ENCODE results near the gene CELF1. TPM values are rescaled to one million over a fixed set of nuclear protein-coding genes. Genes with fewer than 3 reads are reported as not detected.

Gene CELF1
- total RNA-seq, 4 donors from 2014 or later: 69.6 to 151 (median 99.3) TPM

DNA sequence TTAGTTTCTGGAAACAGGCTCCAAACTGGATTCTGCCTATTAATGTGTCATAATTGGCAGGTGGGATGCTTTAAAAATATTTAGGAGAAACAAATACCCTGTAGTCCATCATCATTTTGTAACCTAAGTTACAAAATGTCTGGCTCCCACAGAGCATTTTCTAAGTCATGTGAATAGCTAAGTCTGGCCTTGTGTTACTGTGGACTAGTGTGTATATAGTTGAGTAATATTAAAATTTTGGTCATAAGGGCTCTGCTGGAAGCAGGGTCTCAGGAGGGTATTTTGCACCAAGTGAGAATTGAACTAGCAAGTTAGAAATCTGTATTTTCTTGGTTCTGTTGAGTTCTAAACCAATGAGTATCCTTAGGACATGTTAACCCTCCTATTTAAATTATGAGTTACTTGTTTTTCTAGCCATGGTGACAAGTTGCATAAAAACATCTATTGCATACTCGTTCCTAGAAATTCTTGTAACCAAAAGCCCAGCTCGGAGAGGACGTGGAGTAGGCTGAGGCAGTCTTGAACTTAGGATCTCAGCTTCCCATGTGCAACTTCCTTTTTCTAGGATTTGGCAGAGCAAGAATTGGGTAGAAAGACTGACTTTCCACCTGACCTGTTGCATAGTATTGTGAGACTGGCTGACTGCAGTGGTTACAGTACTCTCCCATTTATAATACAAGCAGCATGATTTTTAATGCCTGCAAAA, 17.9 kb upstream of the CELF1 start:
- DNase-seq (ENCODE audit: extremely low spot score): no peak
- Histone ChIP-seq H3K9me3 (no peaks in the 10 kb centered on the region), H3K36me3 (peaks cover 37 to 75% (median 57%) of the 10 kb centered on the region in 4 donors), H3K27me3 (no peaks in the 10 kb centered on the region), H3K4me3 (no peak overlapping the region), H3K4me1 (peaks cover 22 to 35% (median 27%) of the 10 kb centered on the region in 4 donors), H3K27ac (replicated peaks in 1 of 4) (no peak overlapping the region)
- intact Hi-C loops (cut with DNase I): no loop called here
- WGBS: 77% methylated on average over 3 of the region's 3 CpGs
- TF ChIP-seq, protein P1, sequence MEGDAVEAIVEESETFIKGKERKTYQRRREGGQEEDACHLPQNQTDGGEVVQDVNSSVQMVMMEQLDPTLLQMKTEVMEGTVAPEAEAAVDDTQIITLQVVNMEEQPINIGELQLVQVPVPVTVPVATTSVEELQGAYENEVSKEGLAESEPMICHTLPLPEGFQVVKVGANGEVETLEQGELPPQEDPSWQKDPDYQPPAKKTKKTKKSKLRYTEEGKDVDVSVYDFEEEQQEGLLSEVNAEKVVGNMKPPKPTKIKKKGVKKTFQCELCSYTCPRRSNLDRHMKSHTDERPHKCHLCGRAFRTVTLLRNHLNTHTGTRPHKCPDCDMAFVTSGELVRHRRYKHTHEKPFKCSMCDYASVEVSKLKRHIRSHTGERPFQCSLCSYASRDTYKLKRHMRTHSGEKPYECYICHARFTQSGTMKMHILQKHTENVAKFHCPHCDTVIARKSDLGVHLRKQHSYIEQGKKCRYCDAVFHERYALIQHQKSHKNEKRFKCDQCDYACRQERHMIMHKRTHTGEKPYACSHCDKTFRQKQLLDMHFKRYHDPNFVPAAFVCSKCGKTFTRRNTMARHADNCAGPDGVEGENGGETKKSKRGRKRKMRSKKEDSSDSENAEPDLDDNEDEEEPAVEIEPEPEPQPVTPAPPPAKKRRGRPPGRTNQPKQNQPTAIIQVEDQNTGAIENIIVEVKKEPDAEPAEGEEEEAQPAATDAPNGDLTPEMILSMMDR (IDR thresholded peaks at IDR 0.05): no peak
- TF ChIP-seq POLR2AphosphoS5 (IDR thresholded peaks at IDR 0.05) (no peak), EP300 (IDR thresholded peaks at IDR 0.05) (no peak), POLR2A (IDR thresholded peaks at IDR 0.05; ENCODE audit: low read depth) (no peak)

DNA sequence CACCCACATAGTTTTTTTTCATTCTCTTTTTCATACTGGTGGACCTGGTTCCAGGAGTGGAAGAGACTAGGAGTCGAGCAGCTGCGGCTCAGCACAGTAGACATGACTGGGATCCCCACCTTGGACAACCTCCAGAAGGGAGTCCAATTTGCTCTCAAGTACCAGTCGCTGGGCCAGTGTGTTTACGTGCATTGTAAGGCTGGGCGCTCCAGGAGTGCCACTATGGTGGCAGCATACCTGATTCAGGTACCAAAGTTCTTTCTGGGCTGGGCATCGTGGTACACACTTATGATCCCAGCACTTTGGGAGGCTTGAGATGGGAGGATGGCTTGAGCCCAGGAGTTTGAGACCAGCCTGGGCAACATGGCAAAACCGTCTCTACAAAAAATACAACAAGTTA, 16.7 kb upstream of the CELF1 start:
- no peak overlapping the region for H3K4me3 ChIP-seq
- no peaks in the 10 kb centered on the region for H3K27me3 ChIP-seq
- intact Hi-C loops (cut with DNase I): no loop called here
- H3K27ac ChIP-seq (replicated peaks in 1 of 4): no peak overlapping the region
- no peak for DNase-seq (ENCODE audit: extremely low spot score)
- H3K9me3 ChIP-seq: no peaks in the 10 kb centered on the region
- H3K36me3 ChIP-seq: peaks cover 29 to 63% (median 45%) of the 10 kb centered on the region in 4 donors
- H3K4me1 ChIP-seq: peaks cover 28 to 42% (median 33%) of the 10 kb centered on the region in 4 donors
- WGBS: 90% methylated on average over 7 of the region's 7 CpGs
- no peak for TF ChIP-seq POLR2A (IDR thresholded peaks at IDR 0.05; ENCODE audit: low read depth)
- no peak for TF ChIP-seq POLR2AphosphoS5 (IDR thresholded peaks at IDR 0.05)
- TF ChIP-seq, protein P1 (IDR thresholded peaks at IDR 0.05): no peak
- TF ChIP-seq EP300 (IDR thresholded peaks at IDR 0.05): no peak

DNA sequence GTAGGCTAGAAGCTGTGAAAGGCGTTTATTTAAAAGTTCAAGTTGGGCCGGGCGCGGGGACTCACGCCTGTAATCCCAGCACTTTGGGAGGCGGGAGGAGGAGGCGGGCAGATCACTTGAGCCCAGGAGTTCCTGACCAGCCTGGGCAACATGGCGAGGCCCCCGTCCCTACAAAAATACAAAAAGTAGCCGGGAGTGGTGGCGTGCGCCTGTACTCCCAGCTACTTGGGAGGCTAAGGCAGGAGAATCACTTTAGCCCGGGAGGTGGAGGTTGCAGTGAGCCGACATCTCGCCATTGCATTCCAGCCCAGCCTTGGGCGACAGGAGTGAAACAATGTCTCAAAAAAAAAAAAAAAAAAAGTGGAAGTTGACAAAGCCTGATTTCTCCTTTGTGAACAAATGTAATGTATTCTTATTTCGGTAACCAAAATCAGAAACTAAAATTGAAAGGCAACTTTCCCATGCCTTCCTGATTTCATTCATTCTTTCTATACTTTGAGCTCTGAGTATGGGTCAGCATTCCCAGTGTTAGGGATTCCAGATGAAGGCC, 13.3 kb upstream of the CELF1 start:
- Histone ChIP-seq H3K27ac (replicated peaks in 1 of 4) (peak overlapping the region; percentile 80 to 88 (median 82)), H3K4me1 (peaks cover 11 to 30% (median 27%) of the 10 kb centered on the region in 4 donors), H3K27me3 (no peaks in the 10 kb centered on the region), H3K9me3 (no peaks in the 10 kb centered on the region), H3K4me3 (peak overlapping the region; percentile 74 to 99 (median 89)), H3K36me3 (peaks cover 2 to 29% (median 13%) of the 10 kb centered on the region in 4 donors)
- WGBS: 44% methylated on average over 17 of the region's 17 CpGs
- TF ChIP-seq, protein P1 (IDR thresholded peaks at IDR 0.05): no peak
- no peak for TF ChIP-seq POLR2AphosphoS5 (IDR thresholded peaks at IDR 0.05)
- TF ChIP-seq POLR2A (IDR thresholded peaks at IDR 0.05; ENCODE audit: low read depth): no peak
- no peak for TF ChIP-seq EP300 (IDR thresholded peaks at IDR 0.05)
- no peak for DNase-seq (ENCODE audit: extremely low spot score)
- intact Hi-C loops (cut with DNase I): no loop called here

GRCh38 chr11:47565340-47566148, 12.6 kb upstream of the CELF1 start, which contains the start of gene PTPMT1:
Gene PTPMT1 (plus strand): TSS chr11:47565599. CDS start chr11:47565623, 24 bp downstream.
- peaks cover 0 to 24% (median 10%) of the 10 kb centered on the region in 4 donors for H3K36me3 ChIP-seq
- H3K27me3 ChIP-seq: no peaks in the 10 kb centered on the region
- no peaks in the 10 kb centered on the region for H3K9me3 ChIP-seq
- H3K4me1 ChIP-seq: peaks cover 11 to 30% (median 27%) of the 10 kb centered on the region in 4 donors
- 0% methylated on average over 2 of the region's 86 CpGs for WGBS
- no peak for DNase-seq (ENCODE audit: extremely low spot score)
- intact Hi-C loops (cut with DNase I): no loop called here
- H3K4me3 ChIP-seq: peak within 1 kb of the TSS; percentile 74 to 99 (median 89)
- peak within 1 kb of the TSS; percentile 80 to 88 (median 82) for H3K27ac ChIP-seq (replicated peaks in 1 of 4)
- no peak for TF ChIP-seq POLR2A (IDR thresholded peaks at IDR 0.05; ENCODE audit: low read depth)
- TF ChIP-seq POLR2AphosphoS5 (IDR thresholded peaks at IDR 0.05): peak; percentile 35 to 57
- TF ChIP-seq, protein P1 (IDR thresholded peaks at IDR 0.05): no peak
- TF ChIP-seq EP300 (IDR thresholded peaks at IDR 0.05): no peak

Measured in esophagus muscularis mucosa (tissue), 4 donors.